ENCODE measurements around the gene DENND4B. TPM values are rescaled to one million over a fixed set of nuclear protein-coding genes. Genes with fewer than 3 reads are reported as not detected.

Gene DENND4B
- total RNA-seq, 4 donors from 2014 or later, result 10.2 to 46.5 (median 32.3) TPM

GRCh38 chr1:153951183-153951582, 4.7 kb upstream of the DENND4B start:
- no peak for ATAC-seq
- 87 to 97% methylated on average over 3 to 7 of the region's 11 CpGs for WGBS, 2 donors (ENCODE audit: low coverage in 1 of 2)
- no peak overlapping the region for H3K27ac ChIP-seq
- H3K36me3 ChIP-seq, result peaks cover 0 to 82% of the 10 kb centered on the region in 2 donors
- H3K4me1 ChIP-seq, result peaks cover 0 to 44% (median 10%) of the 10 kb centered on the region in 3 donors
- H3K27me3 ChIP-seq, result no peaks in the 10 kb centered on the region
- TF ChIP-seq EP300 (IDR thresholded peaks at IDR 0.05) (no peak), POLR2A (IDR thresholded peaks at IDR 0.05) (no peak), POLR2AphosphoS5 (IDR thresholded peaks at IDR 0.05) (no peak)
- TF ChIP-seq, protein P1, sequence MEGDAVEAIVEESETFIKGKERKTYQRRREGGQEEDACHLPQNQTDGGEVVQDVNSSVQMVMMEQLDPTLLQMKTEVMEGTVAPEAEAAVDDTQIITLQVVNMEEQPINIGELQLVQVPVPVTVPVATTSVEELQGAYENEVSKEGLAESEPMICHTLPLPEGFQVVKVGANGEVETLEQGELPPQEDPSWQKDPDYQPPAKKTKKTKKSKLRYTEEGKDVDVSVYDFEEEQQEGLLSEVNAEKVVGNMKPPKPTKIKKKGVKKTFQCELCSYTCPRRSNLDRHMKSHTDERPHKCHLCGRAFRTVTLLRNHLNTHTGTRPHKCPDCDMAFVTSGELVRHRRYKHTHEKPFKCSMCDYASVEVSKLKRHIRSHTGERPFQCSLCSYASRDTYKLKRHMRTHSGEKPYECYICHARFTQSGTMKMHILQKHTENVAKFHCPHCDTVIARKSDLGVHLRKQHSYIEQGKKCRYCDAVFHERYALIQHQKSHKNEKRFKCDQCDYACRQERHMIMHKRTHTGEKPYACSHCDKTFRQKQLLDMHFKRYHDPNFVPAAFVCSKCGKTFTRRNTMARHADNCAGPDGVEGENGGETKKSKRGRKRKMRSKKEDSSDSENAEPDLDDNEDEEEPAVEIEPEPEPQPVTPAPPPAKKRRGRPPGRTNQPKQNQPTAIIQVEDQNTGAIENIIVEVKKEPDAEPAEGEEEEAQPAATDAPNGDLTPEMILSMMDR (IDR thresholded peaks at IDR 0.05), result no peak
- H3K9me3 ChIP-seq, result no peaks in the 10 kb centered on the region
- no peak overlapping the region for H3K4me3 ChIP-seq

DNA sequence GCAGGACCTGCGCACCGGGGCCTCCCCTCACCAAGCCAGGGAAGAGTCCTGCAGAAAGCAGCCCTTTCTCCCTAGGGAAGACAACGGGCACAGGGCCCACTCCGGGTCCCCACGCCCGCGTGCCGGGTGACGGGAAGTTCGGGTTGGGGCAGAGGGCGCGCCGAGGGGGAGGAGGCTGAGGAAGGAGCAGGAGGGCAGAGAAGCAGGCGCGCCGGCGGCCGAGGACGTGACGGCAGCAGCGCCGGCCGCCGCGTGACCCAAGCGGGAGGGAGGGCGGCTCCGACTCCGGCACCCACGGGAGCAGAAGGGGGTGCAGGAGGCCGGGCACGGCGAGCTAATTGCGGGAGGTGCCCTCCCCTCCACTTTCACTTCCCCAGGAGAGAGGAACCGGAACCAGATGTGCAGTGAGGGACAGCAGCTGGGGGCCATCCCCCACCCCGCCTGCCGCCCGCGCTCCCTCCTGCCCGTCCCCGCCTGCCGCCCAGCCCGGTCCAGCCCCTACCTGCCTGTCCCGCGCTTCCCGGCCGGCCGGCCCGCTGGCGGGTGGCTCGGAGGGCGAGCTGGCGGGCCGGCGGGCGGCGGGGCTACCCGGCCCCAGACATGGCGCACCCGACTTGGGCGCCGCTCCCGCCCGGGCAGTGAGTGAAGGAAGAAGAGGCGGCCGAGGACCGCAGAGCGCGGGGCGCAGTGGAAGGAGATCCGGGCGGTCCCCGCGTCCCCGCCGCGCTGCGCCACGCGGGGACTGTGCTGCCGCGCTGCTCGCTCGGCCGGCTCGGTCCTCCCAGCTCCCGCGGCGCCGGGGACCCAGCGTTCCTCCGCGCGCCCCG, 510 bp downstream of the DENND4B start:
- Histone ChIP-seq H3K36me3 (peaks cover 0 to 72% of the 10 kb centered on the region in 2 donors), H3K27me3 (no peaks in the 10 kb centered on the region), H3K4me3 (peak overlapping the region; percentile 76 to 99), H3K27ac (peak overlapping the region; percentile 89 to 99 (median 98)), H3K4me1 (peaks cover 0 to 42% (median 9%) of the 10 kb centered on the region in 3 donors), H3K9me3 (no peaks in the 10 kb centered on the region)
- ATAC-seq, result peak; percentile 86
- TF ChIP-seq EP300 (IDR thresholded peaks at IDR 0.05), result no peak
- TF ChIP-seq, protein P1 (IDR thresholded peaks at IDR 0.05), result no peak
- peak in 1 of 2 donors; percentile 42 for TF ChIP-seq POLR2A (IDR thresholded peaks at IDR 0.05)
- peak; percentile 75 for TF ChIP-seq POLR2AphosphoS5 (IDR thresholded peaks at IDR 0.05)
- no CpG with 5 or more reads among the region's 95 CpGs for WGBS, 2 donors (ENCODE audit: low coverage in 1 of 2)

GRCh38 chr1:153945131-153945794, 1.3 kb downstream of the DENND4B start:
- H3K27ac ChIP-seq, result peak overlapping the region; percentile 89 to 99 (median 98)
- TF ChIP-seq, protein P1 (IDR thresholded peaks at IDR 0.05), result no peak
- no peak for TF ChIP-seq EP300 (IDR thresholded peaks at IDR 0.05)
- no peak for TF ChIP-seq POLR2A (IDR thresholded peaks at IDR 0.05)
- TF ChIP-seq POLR2AphosphoS5 (IDR thresholded peaks at IDR 0.05), result no peak
- H3K36me3 ChIP-seq, result peaks cover 0 to 72% of the 10 kb centered on the region in 2 donors
- ATAC-seq, result peak; percentile 17
- 13 to 44% methylated on average over 3 of the region's 12 CpGs for WGBS, 2 donors (ENCODE audit: low coverage in 1 of 2)
- H3K4me3 ChIP-seq, result peak overlapping the region; percentile 76 to 99
- no peaks in the 10 kb centered on the region for H3K9me3 ChIP-seq
- H3K4me1 ChIP-seq, result peaks cover 0 to 42% (median 9%) of the 10 kb centered on the region in 3 donors
- H3K27me3 ChIP-seq, result no peaks in the 10 kb centered on the region

DNA sequence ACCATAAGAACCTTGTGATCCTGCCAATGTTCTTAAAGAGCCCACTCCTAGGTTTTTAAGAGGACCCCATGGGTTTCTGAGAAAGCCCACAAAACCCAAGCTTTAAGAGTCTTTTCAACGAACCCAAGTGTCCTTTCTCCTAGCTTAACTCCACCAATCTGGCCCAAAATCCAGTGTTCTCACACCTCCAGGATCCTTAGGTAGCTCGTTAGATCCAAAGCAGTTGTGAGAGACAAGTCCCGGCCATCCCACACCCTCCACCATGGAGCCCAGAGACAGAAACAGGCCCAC, 1.7 kb downstream of the DENND4B start:
- 68% methylated on average over 2 of the region's 3 CpGs; no CpG with 5 or more reads in 1 of the 2 donors for WGBS, 2 donors (ENCODE audit: low coverage in 1 of 2)
- no peak for ATAC-seq
- peaks cover 0 to 72% of the 10 kb centered on the region in 2 donors for H3K36me3 ChIP-seq

More for the DNA sequence above, 1.7 kb downstream of the DENND4B start:
- H3K9me3 ChIP-seq, result no peaks in the 10 kb centered on the region
- H3K4me1 ChIP-seq, result peaks cover 0 to 42% (median 9%) of the 10 kb centered on the region in 3 donors
- no peaks in the 10 kb centered on the region for H3K27me3 ChIP-seq
- TF ChIP-seq EP300 (IDR thresholded peaks at IDR 0.05) (no peak), POLR2A (IDR thresholded peaks at IDR 0.05) (no peak), POLR2AphosphoS5 (IDR thresholded peaks at IDR 0.05) (no peak)
- TF ChIP-seq, protein P1 (IDR thresholded peaks at IDR 0.05), result no peak
- peak overlapping the region in 1 of 2 donors; percentile 99 for H3K4me3 ChIP-seq
- H3K27ac ChIP-seq, result peak overlapping the region; percentile 89 to 99 (median 98)
